Spleen (tissue), 11 donors: ENCODE data around the gene RNF11. TPM values are rescaled to one million over a fixed set of nuclear protein-coding genes. Genes with fewer than 3 reads are reported as not detected.

Experiments
- DNase-seq: peaks from one replicate; pipeline ENCODE4 v3.0.0-alpha.2; 2020
- H3K27ac ChIP-seq, 8 donors: fragments of 200-600 bp; sonication (generic) in 7 of 8; 1 replicate in 4 of 8; 2 replicates in 4 of 8; pipeline versions ENCODE4 v1.5.0 to v1.8.0; 2016 to 2021; ENCODE audit warnings: inconsistent platforms in 4 of 8, mild to moderate bottlenecking in 4 of 8, moderate library complexity in 1 of 8
- H3K27me3 ChIP-seq, 7 donors: fragments of 200-600 bp; sonication (generic) in 6 of 7; replicated peaks in 1 of 7; 1 replicate in 4 of 7; 2 replicates in 3 of 7; pipeline versions ENCODE4 v1.5.0 to v1.8.0; 2016 to 2021; ENCODE audit warnings: inconsistent platforms in 3 of 7, mild to moderate bottlenecking in 1 of 7
- H3K36me3 ChIP-seq, 6 donors: fragments of 200-600 bp; sonication (generic) in 5 of 6; 1 replicate in 4 of 6; 2 replicates in 2 of 6; pipeline versions ENCODE4 v1.5.0 to v1.8.0; 2016 to 2021; ENCODE audit warnings: inconsistent platforms in 2 of 6
- H3K4me1 ChIP-seq, 6 donors: fragments of 200-600 bp; sonication (generic) in 5 of 6; 1 replicate in 3 of 6; 2 replicates in 3 of 6; pipeline versions ENCODE4 v1.5.0 to v1.8.0; 2016 to 2021; ENCODE audit warnings: inconsistent platforms in 3 of 6
- H3K4me3 ChIP-seq, 8 donors: fragments of 200-600 bp; sonication (generic) in 7 of 8; 1 replicate in 4 of 8; 2 replicates in 4 of 8; pipeline versions ENCODE4 v1.5.0 to v1.8.0; 2016 to 2021; ENCODE audit warnings: inconsistent platforms in 4 of 8, mild to moderate bottlenecking in 4 of 8, moderate library complexity in 2 of 8
- H3K9me3 ChIP-seq, 8 donors: fragments of 200-600 bp; sonication (generic) in 7 of 8; 1 replicate in 4 of 8; 2 replicates in 4 of 8; pipeline versions ENCODE4 v1.5.0 to v1.8.0; 2016 to 2021; ENCODE audit warnings: inconsistent platforms in 4 of 8
- POLR2A ChIP-seq, 3 donors: fragments of 450-650 bp; IDR thresholded peaks; one replicate each; pipeline ENCODE4 v1.5.1; 2017; ENCODE audit warnings: antibody characterized with exemption in 3 of 3, mild to moderate bottlenecking in 1 of 3
- POLR2AphosphoS5 ChIP-seq, 3 donors: sonication (generic); formaldehyde crosslinking; IDR thresholded peaks; one replicate each; pipeline ENCODE4 v1.5.1; 2017; ENCODE audit warnings: antibody characterized with exemption in 3 of 3
- WGBS, 5 donors: extraction: QIAGEN DNeasy Blood & Tissue Kit in 3 of 5; methylation state at CpG; one replicate each; pipeline versions ENCODE4 v1.1.5 to v1.1.7; 2013 to 2018; 5-methylcytosine and 5-hydroxymethylcytosine counted together
- intact Hi-C: fragments of 100-400 bp; cut with DNase I; formaldehyde crosslinking; loops from one replicate; pipeline ENCODE4 v1.15.0; 2023; ENCODE audit warnings: low total_unique reads
- polyA plus RNA-seq, 3 donors: library from polyadenylated mRNA; stranded (reverse); fragments of 200-250 nt; gene quantifications; one replicate each; pipeline ENCODE4 v1.2.1, GENCODE V29; 2013
- total RNA-seq, 7 donors: library from RNA; depleted of rRNA in 3 of 7; stranded (reverse); fragments of >200 nt in 3 of 7; fragmentation: NEBNext Ultra II Directional in 4 of 7; extraction: Animal tissue kit (Norgen Biotek cat#: 25700) in 4 of 7; gene quantifications; one replicate each; pipeline versions ENCODE4 v1.1.0 to v1.2.1, GENCODE V29; 2016 to 2021
- TF ChIP-seq, protein P1 (sequence below), 11 experiments: fragments of 200-600 bp in 7 of 11; fragments of 450-650 bp in 4 of 11; sonication (generic) in 4 of 11; IDR thresholded peaks in 8 of 11; conservative IDR thresholded peaks in 3 of 11; 1 replicate in 7 of 11; 2 replicates in 4 of 11; pipeline versions ENCODE4 v1.4.0 to v1.8.0; 2016 to 2021; ENCODE audit warnings: antibody characterized with exemption in 11 of 11, inconsistent platforms in 4 of 11, mild to moderate bottlenecking in 1 of 11
- donor health status: healthy with polysubstance abuse.
- donor health status: DM: no; HTN: no; CAD: no; lungs with moderate emphysema.
- donor health status: DM: no; HTN: no; CAD: no.
- donor health status: Bipolar disorder and iron deficiency.
- donor health status: healthy.
- donor health status: DM: no; HTN: no; CAD: no.
- donor health status: DM: yes; HTN: yes; CAD: no.

The RNF11 gene
- total and polyA plus RNA-seq, 10 donors: 21.4 to 111 (median 70.7) TPM

GRCh38 chr1:51280321-51280978 is 44.4 kb downstream of the RNF11 start:
- peaks cover 0 to 34% (median 5%) of the 10 kb centered on the region in 6 donors for H3K36me3 ChIP-seq
- TF ChIP-seq, protein P1, sequence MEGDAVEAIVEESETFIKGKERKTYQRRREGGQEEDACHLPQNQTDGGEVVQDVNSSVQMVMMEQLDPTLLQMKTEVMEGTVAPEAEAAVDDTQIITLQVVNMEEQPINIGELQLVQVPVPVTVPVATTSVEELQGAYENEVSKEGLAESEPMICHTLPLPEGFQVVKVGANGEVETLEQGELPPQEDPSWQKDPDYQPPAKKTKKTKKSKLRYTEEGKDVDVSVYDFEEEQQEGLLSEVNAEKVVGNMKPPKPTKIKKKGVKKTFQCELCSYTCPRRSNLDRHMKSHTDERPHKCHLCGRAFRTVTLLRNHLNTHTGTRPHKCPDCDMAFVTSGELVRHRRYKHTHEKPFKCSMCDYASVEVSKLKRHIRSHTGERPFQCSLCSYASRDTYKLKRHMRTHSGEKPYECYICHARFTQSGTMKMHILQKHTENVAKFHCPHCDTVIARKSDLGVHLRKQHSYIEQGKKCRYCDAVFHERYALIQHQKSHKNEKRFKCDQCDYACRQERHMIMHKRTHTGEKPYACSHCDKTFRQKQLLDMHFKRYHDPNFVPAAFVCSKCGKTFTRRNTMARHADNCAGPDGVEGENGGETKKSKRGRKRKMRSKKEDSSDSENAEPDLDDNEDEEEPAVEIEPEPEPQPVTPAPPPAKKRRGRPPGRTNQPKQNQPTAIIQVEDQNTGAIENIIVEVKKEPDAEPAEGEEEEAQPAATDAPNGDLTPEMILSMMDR (IDR thresholded peaks at IDR 0.05 in 8 of 11, conservative IDR thresholded peaks at IDR 0.05 in 3 of 11): no peak
- TF ChIP-seq POLR2AphosphoS5 (IDR thresholded peaks at IDR 0.05): no peak
- no peak for TF ChIP-seq POLR2A (IDR thresholded peaks at IDR 0.05)
- intact Hi-C loops: no loop called here
- DNase-seq: no peak
- no peaks in the 10 kb centered on the region for H3K9me3 ChIP-seq
- H3K4me1 ChIP-seq: no peaks in the 10 kb centered on the region
- H3K27ac ChIP-seq: no peak overlapping the region
- H3K4me3 ChIP-seq: no peak overlapping the region
- WGBS, 5 donors: 85 to 92% (median 91%) methylated on average over 4 of the region's 4 CpGs
- no peaks in the 10 kb centered on the region for H3K27me3 ChIP-seq

- intact Hi-C loops: no loop called here
- Histone ChIP-seq H3K9me3 (no peaks in the 10 kb centered on the region), H3K4me1 (no peaks in the 10 kb centered on the region), H3K36me3 (peaks cover 0 to 20% (median under 1%) of the 10 kb centered on the region in 6 donors), H3K27ac (no peak overlapping the region), H3K4me3 (no peak overlapping the region), H3K27me3 (no peaks in the 10 kb centered on the region)
- TF ChIP-seq, protein P1 (IDR thresholded peaks at IDR 0.05 in 8 of 11, conservative IDR thresholded peaks at IDR 0.05 in 3 of 11): no peak
- TF ChIP-seq POLR2A (IDR thresholded peaks at IDR 0.05) (no peak), POLR2AphosphoS5 (IDR thresholded peaks at IDR 0.05) (no peak)
- 95 to 98% (median 95%) methylated on average over 5 of the region's 5 CpGs for WGBS, 5 donors
- no peak for DNase-seq
These were observed 45.7 kb downstream of the RNF11 start for GRCh38 chr1:51281807-51282206.

GRCh38 chr1:51282605-51283004 is 46.5 kb downstream of the RNF11 start:
- no peaks in the 10 kb centered on the region for H3K27me3 ChIP-seq
- TF ChIP-seq POLR2AphosphoS5 (IDR thresholded peaks at IDR 0.05) (no peak), POLR2A (IDR thresholded peaks at IDR 0.05) (no peak)
- TF ChIP-seq, protein P1 (IDR thresholded peaks at IDR 0.05 in 8 of 11, conservative IDR thresholded peaks at IDR 0.05 in 3 of 11): no peak
- H3K9me3 ChIP-seq: no peaks in the 10 kb centered on the region
- H3K4me3 ChIP-seq: no peak overlapping the region
- WGBS, 5 donors: 88 to 95% (median 92%) methylated on average over 5 of the region's 5 CpGs
- intact Hi-C loops: no loop called here
- no peak for DNase-seq
- H3K36me3 ChIP-seq: peaks cover 0 to 12% (median 0%) of the 10 kb centered on the region in 6 donors
- no peak overlapping the region for H3K27ac ChIP-seq
- no peaks in the 10 kb centered on the region for H3K4me1 ChIP-seq

- 84 to 91% (median 86%) methylated on average over 5 of the region's 5 CpGs for WGBS, 5 donors
- TF ChIP-seq, protein P1 (IDR thresholded peaks at IDR 0.05 in 8 of 11, conservative IDR thresholded peaks at IDR 0.05 in 3 of 11): no peak
- TF ChIP-seq POLR2A (IDR thresholded peaks at IDR 0.05) (no peak), POLR2AphosphoS5 (IDR thresholded peaks at IDR 0.05) (no peak)
- H3K4me3 ChIP-seq: no peak overlapping the region
- intact Hi-C loops: no loop called here
- H3K36me3 ChIP-seq: peaks cover 0 to 8% (median 0%) of the 10 kb centered on the region in 6 donors
- no peaks in the 10 kb centered on the region for H3K4me1 ChIP-seq
- H3K27ac ChIP-seq: no peak overlapping the region
- no peak for DNase-seq
- H3K27me3 ChIP-seq: no peaks in the 10 kb centered on the region
- no peaks in the 10 kb centered on the region for H3K9me3 ChIP-seq
These were observed 47.9 kb downstream of the RNF11 start for GRCh38 chr1:51283979-51284378.
